ENCODE measurements around the gene SEPTIN8.

- TF ChIP-seq CTCF (optimal IDR thresholded peaks at IDR 0.05 in 1 of 3, IDR thresholded peaks at IDR 0.05 in 1 of 3, conservative IDR thresholded peaks at IDR 0.05 in 1 of 3; ENCODE audit: extremely low read depth in 1 of 3, insufficient read depth in 2 of 3, low read length in 3 of 3) (no peak), EZH2 (IDR thresholded peaks at IDR 0.05; ENCODE audit: low read length) (peak; percentile 36)
These were observed 48.2 kb upstream of the SEPTIN8 start for GRCh38 chr5:132825033-132825833.
